Panc1 (cell line): ENCODE measurements around the gene KCNIP4.

ENCODE experiments used
- CTCF ChIP-seq: fragments of 450-650 bp; IDR thresholded peaks from 2 replicates; pipeline ENCODE4 v1.5.1; 2017; ENCODE audit warnings: mild to moderate bottlenecking
- POLR2AphosphoS5 ChIP-seq: IDR thresholded peaks from 2 replicates; pipeline ENCODE4 v1.6.1; 2012; ENCODE audit warnings: mild to moderate bottlenecking, low read depth, low read length, moderate library complexity
- REST ChIP-seq, 2 experiments: IDR thresholded peaks; 2 replicates each; pipeline ENCODE4 v1.6.1; 2011 to 2012; ENCODE audit warnings: low read depth in 2 of 2, control low read depth in 1 of 2, low read length in 1 of 2, mild to moderate bottlenecking in 1 of 2, moderate library complexity in 1 of 2; ENCODE audit not compliant: insufficient read depth in 1 of 2
- SIN3A ChIP-seq: IDR thresholded peaks from 2 replicates; pipeline ENCODE4 v1.6.1; 2012; ENCODE audit warnings: low read depth, mild to moderate bottlenecking, low read length, moderate library complexity, borderline replicate concordance; ENCODE audit not compliant: insufficient read depth
- TCF7L2 ChIP-seq: IDR thresholded peaks from 2 replicates; pipeline ENCODE4 v1.6.1; 2011; ENCODE audit warnings: mild to moderate bottlenecking, low read depth, low read length, inconsistent platforms

- TF ChIP-seq CTCF: no peak
- TF ChIP-seq REST (IDR thresholded peaks at IDR 0.05; ENCODE audit: insufficient read depth in 1 of 2, low read depth in 2 of 2, low read length in 1 of 2): no peak
- TF ChIP-seq POLR2AphosphoS5: no peak
- no peak for TF ChIP-seq SIN3A
- TF ChIP-seq TCF7L2: no peak
Observed at GRCh38 chr4:21242163-21242562, 706.4 kb downstream of the KCNIP4 start.
